ENCODE results near the gene RIBC2.

GRCh38 chr22:45434981-45435380, 21.5 kb downstream of the RIBC2 start:
- no peak for TF ChIP-seq HCFC1 (IDR thresholded peaks at IDR 0.05; ENCODE audit: low read depth, low read length)
- TF ChIP-seq BRD4 (CRISPR knock-in tag; IDR thresholded peaks at IDR 0.05): no peak
- no peak for TF ChIP-seq ZNF704 (CRISPR knock-in tag; IDR thresholded peaks at IDR 0.05; ENCODE audit: borderline replicate concordance)
- no peak for TF ChIP-seq RBM22 (optimal IDR thresholded peaks at IDR 0.05; ENCODE audit: low read length)
- no peak for TF ChIP-seq ZNF761 (CRISPR knock-in tag; conservative IDR thresholded peaks at IDR 0.05)
- TF ChIP-seq NONO (IDR thresholded peaks at IDR 0.05): no peak
- no peak for TF ChIP-seq NONO (CRISPR knock-in tag; conservative IDR thresholded peaks at IDR 0.05)
- TF ChIP-seq, protein P1, sequence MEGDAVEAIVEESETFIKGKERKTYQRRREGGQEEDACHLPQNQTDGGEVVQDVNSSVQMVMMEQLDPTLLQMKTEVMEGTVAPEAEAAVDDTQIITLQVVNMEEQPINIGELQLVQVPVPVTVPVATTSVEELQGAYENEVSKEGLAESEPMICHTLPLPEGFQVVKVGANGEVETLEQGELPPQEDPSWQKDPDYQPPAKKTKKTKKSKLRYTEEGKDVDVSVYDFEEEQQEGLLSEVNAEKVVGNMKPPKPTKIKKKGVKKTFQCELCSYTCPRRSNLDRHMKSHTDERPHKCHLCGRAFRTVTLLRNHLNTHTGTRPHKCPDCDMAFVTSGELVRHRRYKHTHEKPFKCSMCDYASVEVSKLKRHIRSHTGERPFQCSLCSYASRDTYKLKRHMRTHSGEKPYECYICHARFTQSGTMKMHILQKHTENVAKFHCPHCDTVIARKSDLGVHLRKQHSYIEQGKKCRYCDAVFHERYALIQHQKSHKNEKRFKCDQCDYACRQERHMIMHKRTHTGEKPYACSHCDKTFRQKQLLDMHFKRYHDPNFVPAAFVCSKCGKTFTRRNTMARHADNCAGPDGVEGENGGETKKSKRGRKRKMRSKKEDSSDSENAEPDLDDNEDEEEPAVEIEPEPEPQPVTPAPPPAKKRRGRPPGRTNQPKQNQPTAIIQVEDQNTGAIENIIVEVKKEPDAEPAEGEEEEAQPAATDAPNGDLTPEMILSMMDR (CRISPR knock-in tag; IDR thresholded peaks at IDR 0.05): no peak
- TF ChIP-seq RERE (CRISPR knock-in tag; IDR thresholded peaks at IDR 0.05; ENCODE audit: low read depth): no peak
- TF ChIP-seq, protein P2, sequence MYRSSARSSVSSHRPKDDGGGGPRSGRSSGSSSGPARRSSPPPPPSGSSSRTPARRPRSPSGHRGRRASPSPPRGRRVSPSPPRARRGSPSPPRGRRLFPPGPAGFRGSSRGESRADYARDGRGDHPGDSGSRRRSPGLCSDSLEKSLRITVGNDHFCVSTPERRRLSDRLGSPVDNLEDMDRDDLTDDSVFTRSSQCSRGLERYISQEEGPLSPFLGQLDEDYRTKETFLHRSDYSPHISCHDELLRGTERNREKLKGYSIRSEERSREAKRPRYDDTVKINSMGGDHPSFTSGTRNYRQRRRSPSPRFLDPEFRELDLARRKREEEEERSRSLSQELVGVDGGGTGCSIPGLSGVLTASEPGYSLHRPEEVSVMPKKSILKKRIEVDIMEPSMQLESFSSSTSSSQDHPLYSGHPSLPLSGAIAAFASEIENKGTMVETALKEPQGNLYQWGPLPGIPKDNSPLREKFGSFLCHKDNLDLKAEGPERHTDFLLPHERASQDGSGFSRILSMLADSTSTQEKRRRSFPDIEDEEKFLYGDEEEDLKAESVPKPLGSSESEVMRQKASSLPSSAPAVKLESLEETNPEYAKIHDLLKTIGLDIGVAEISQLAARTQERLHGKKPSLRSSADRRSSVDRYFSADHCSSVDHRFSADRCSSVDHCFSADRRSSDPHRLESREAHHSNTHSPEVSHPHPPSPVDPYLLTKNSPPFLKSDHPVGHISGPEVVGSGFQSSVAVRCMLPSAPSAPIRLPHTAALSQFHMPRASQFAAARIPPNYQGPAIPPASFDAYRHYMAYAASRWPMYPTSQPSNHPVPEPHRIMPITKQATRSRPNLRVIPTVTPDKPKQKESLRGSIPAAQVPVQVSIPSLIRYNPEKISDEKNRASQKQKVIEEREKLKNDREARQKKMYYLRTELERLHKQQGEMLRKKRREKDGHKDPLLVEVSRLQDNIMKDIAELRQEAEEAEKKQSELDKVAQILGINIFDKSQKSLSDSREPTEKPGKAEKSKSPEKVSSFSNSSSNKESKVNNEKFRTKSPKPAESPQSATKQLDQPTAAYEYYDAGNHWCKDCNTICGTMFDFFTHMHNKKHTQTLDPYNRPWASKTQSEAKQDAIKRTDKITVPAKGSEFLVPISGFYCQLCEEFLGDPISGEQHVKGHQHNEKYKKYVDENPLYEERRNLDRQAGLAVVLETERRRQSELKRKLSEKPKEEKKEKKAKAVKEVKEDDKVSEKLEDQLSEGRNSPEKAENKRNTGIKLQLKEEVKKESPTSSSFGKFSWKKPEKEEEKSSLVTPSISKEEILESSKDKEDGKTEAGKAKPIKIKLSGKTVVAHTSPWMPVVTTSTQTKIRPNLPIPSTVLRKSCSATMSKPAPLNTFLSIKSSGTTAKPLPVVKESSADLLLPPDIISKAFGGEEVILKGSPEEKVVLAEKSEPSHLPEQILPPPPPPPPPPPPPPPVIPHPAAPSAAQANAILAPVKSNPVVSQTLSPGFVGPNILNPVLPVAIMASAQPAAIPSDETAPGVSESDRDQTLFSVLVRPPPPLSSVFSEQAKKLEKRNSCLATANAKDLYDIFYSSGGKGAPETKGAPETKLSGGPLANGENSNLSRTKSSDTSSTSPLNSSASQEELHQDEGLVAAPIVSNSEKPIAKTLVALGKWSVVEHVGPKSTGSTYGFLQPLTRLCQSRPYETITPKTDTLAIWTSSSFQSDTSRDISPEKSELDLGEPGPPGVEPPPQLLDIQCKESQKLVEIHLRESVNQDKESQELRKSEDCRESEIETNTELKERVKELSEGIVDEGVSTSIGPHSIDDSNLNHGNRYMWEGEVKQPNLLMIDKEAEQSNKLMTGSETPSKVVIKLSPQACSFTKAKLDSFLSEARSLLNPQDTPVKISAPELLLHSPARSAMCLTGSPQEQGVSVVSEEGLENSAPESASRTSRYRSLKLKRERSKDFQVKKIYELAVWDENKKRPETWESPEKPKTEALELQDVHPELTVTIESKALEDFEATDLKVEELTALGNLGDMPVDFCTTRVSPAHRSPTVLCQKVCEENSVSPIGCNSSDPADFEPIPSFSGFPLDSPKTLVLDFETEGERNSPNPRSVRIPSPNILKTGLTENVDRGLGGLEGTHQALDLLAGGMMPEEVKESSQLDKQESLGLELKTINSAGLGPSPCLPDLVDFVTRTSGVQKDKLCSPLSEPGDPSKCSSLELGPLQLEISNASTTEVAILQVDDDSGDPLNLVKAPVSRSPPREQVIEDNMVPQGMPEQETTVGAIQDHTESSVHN (CRISPR knock-in tag; IDR thresholded peaks at IDR 0.05): no peak
- no peak for TF ChIP-seq TFDP1 (CRISPR knock-in tag; IDR thresholded peaks at IDR 0.05; ENCODE audit: borderline replicate concordance)
- no peak for TF ChIP-seq MZF1 (CRISPR knock-in tag; IDR thresholded peaks at IDR 0.05; ENCODE audit: borderline replicate concordance)
- no peak for TF ChIP-seq ZNF274 (CRISPR knock-in tag; IDR thresholded peaks at IDR 0.05)
- TF ChIP-seq CHD4 (IDR thresholded peaks at IDR 0.05; ENCODE audit: borderline replicate concordance, low read length): no peak
- TF ChIP-seq KLF6 (CRISPR knock-in tag; IDR thresholded peaks at IDR 0.05): no peak

Measured in HepG2 (cell line).